Fibroblast of skin of right quadriceps (primary cell): ENCODE data around the gene CPAMD8.

Source experiments
- DNase-seq: peaks from one replicate; pipeline ENCODE4 v3.0.0-alpha.2; 2013

Gene CPAMD8

DNA sequence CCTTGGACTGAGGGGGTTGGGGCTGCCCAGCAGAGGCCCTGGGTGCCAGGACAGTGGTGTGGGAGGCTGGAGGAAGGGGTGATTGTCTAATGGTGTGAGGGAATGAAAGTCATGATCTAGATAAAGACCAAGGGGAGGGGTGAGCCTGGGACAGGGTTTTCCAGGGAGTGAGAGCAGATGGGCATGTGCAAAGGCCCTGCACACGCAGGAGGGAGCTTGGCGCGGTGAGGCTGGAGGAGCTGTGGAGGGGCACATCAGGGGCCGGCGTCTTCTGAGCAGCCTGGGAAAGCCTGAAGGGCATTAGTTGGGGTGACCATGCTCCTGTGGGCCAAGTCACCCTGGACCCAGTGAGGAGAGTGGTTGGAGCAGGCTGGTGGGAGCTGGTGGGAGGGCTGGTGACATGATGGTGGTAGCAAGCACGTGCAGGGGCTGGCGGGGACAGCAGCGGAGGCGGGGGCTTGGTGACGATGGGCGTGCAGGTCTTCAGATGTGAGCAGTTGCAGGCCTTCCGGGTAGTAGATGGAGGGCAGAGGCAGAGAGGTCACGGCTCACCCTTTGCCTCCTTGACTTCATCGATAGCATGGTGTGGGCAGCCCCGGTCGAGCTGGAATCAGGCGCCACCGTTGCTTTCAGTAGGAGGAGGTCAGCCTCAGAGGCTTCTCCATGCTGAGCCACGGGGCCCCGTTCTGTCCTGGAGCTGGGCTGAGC, 158.0 kb downstream of the CPAMD8 start:
- no peak for DNase-seq

DNA sequence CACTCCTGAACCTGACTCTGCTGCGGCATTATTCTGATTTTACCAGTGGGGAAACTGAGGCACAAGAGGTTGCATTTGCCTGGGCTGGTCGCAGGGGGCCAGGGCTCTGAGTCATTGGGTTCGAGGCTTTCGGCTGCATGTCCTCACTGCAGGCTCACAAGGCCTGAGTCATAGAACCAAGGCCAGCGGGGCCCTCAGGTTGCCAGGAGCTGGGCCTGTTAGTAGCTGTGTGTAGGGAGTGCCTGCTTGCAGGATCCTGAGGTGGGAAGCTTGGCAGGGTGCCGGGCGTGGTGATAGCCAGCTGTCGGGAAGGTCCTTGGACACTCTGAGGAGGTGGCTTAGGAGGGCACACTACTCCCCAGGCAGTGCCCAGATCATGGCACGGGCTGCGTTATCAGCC, 159.4 kb downstream of the CPAMD8 start:
- DNase-seq, result no peak

GRCh38 chr19:16862826-16863415, 163.7 kb downstream of the CPAMD8 start:
- DNase-seq, result no peak

GRCh38 chr19:16861834-16862233, 164.8 kb downstream of the CPAMD8 start:
- DNase-seq, result no peak

DNA sequence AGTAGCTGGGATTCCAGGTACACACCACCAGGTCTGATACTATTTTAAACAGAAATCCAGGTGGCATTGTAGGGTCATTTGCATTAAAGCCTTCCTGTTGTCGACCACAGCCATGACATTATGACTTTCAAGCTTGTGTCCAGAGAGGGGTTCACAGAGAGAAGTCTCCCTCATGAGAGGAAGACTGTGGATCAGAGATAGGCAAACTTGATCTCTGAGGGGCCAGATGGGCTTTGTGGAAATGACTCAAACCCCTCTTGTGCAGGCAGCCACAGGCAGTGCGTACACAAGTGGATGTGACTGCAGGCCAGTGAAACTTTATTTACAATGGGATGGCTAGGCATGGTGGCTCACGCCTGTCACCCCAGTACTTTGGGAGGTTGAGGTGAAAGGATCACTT, 165.6 kb downstream of the CPAMD8 start:
- no peak for DNase-seq

- DNase-seq, result no peak
Observed at GRCh38 chr19:16860118-16860517, 166.5 kb downstream of the CPAMD8 start.

GRCh38 chr19:16859626-16860025, 167.0 kb downstream of the CPAMD8 start:
- DNase-seq, result no peak

DNA sequence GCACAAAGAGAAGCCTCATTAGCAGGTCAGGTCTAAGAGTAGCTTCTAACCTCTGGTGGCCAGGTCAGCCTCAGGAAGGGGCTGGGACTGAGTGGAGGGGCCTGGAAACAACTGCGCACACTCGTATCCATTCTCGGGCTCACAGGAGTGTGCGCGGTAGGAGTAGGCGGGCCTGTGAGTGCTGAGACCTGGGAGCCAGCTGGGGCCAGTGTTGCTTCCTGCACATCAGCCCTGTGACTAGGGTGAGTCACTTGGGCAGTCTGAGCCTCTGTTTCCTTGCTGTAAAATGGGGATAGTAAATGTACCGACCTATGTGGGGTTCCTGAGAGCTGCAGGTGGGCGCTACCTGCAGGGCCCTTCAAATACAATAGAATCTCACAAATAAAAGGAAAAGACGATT, 170.5 kb downstream of the CPAMD8 start:
- DNase-seq, result no peak

DNA sequence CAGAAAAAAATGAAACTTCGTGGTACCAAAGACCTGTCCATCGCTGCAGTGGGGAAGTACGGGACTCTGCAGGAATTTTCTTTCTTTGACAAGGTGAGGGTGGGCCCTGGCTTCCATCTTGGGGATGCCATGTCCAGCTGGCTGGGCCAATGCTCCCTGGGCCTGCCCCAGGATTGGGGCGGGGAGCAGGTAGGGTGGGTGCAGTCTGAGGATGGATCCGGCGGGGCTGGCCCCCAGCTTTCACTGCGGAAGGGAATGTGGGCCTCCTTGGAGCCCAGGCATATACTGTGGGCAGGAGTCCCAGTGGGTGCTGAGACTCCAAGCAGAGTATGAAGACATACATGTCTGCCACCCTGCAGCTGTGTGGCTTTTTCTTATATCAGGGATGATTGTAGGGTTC, 173.5 kb downstream of the CPAMD8 start:
- DNase-seq, result no peak

DNA sequence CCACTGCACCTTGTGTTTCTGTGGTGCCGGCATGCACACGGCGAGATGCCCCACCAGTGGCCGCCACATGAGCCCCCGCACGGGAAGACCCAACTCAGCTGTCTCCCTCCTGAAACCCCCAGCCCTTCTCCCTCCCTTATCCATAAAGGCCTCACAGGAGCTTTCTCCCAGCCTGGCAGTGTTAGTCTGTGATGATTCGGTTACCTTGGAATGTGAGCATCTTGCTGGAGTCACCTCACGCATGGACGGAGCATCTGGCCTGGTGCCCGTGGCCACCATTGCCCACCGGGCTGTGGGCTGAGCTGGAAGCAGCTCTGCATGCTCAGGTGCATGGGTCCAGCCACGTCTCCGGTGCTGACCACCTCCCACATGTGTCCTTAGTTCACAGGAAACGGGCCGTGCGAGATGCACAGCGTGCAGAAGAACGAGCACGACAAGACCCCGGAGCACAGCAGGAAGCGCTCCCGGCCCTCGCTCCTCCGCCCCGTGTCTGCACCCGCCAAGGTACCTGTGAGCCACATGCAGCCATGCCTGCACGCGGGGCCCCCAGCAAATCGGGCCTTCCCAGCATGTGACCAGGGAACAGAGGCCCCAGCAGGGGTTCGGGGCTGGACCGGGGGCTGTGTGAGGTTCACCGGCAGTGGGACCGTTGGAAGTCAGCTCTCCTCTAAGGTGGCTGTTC, 175.4 kb downstream of the CPAMD8 start:
- peak; percentile 28 for DNase-seq

GRCh38 chr19:16850133-16850532, 176.5 kb downstream of the CPAMD8 start:
- peak; percentile 27 for DNase-seq

GRCh38 chr19:16849168-16849567, 177.4 kb downstream of the CPAMD8 start:
- DNase-seq, result no peak

DNA sequence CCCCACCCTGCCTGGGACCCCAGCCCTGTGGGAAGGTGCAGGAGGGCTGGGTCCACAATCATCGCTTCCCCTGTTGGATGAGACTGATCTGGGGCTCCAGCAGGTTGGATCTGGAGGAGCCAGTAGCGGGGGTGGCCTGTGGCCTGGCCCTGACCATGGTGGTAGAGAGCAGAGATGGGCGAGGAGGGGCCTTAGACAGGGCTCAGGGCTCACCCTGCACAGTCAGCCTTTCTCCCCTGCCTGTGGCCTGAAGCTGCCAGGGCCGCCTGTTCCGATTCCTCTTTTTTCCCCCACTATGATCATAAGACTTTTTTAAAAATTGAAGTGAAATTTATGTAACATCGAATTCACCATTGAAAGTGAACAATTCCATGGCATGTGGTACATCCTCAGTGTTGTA, 179.2 kb downstream of the CPAMD8 start:
- DNase-seq, result no peak

- DNase-seq, result no peak
Observed at GRCh38 chr19:16846901-16847300, 179.7 kb downstream of the CPAMD8 start.
